HG02885 (cell line): ENCODE results near the gene PRAMEF4.
"Not testable (repeated sequence)": the region's sequence is repeated elsewhere in the genome, so short reads cannot be mapped to it uniquely, and the experiment has no call there.

Experiments
- ATAC-seq: cut with Tn5 transposase; IDR thresholded peaks from one replicate; pipeline ENCODE4 v1.9.1; 2021; ENCODE audit warnings: mild to moderate bottlenecking; ENCODE audit not compliant: unreplicated experiment, poor library complexity

The PRAMEF4 gene

GRCh38 chr1:12886101-12886500 is at the start of gene PRAMEF4:
TSS of gene PRAMEF4 (minus strand) at chr1:12886201. CDS start at chr1:12883394, 2,807 bp downstream.
- not testable (repeated sequence) for ATAC-seq

- ATAC-seq = not testable (repeated sequence)
Measured at GRCh38 chr1:12924368-12924767, 38.4 kb upstream of the PRAMEF4 start.

- not testable (repeated sequence) for ATAC-seq
Measured at GRCh38 chr1:12921749-12922148, 35.7 kb upstream of the PRAMEF4 start.

DNA sequence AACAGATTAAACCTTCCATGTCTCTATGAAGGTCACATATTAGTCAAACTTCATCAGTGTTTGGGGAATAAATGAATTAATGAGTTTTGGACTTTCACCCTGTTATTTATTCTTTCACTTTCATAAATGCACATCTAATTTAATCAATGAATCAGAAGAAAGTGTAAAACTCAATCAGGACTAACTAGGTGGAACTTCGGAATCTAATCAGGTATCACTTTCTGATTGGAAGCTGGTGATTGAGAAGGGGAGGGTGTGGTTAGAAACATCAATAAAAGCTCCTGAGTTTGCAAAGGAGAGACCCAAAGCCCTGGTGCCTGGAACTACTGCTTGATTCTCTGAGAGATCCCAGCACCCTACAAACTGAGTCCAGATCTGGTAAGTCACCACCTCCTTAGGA is 30.3 kb upstream of the PRAMEF4 start, which contains the start of gene PRAMEF7:
PRAMEF7 (plus strand) TSS at position 301 of the 400 bp plus-strand sequence. CDS start 1,083 bp downstream, outside the sequence.
- not testable (repeated sequence) for ATAC-seq

- ATAC-seq = not testable (repeated sequence)
Measured at GRCh38 chr1:12903793-12904572, 18.0 kb upstream of the PRAMEF4 start.

GRCh38 chr1:12899186-12899585 is 13.2 kb upstream of the PRAMEF4 start:
- ATAC-seq = not testable (repeated sequence)

DNA sequence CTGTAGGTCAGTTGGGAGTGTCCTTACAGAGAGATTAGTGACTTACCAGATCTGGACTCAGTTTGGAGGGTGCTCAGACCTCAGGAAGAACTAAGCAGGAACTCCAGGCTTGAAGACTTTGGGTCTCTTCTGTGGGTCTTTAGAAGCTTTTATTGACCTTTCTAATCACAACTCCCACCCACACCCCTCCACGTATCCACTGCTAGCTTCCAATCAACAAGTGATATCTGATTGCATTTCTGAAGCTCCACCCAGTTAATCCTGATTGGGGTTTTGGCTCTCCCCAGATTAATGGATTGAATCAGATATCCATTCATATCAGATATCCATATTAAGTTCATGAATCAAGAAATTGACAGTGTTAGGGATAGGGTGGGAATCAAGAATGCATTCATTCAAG is 12.2 kb upstream of the PRAMEF4 start, which contains the start of gene PRAMEF10:
PRAMEF10 (minus strand) TSS at position 101 of the 400 bp plus-strand sequence. CDS start 2,423 bp downstream, outside the sequence.
- not testable (repeated sequence) for ATAC-seq

GRCh38 chr1:12878453-12878852 is 7.5 kb downstream of the PRAMEF4 start:
- not testable (repeated sequence) for ATAC-seq

- not testable (repeated sequence) for ATAC-seq
Measured at GRCh38 chr1:12863131-12863880, 22.7 kb downstream of the PRAMEF4 start.

GRCh38 chr1:12856786-12857185 is 29.2 kb downstream of the PRAMEF4 start, which contains the start of gene PRAMEF2:
TSS of gene PRAMEF2 (plus strand) at chr1:12857086. CDS start at chr1:12859010, 1,924 bp downstream.
- not testable (repeated sequence) for ATAC-seq

DNA sequence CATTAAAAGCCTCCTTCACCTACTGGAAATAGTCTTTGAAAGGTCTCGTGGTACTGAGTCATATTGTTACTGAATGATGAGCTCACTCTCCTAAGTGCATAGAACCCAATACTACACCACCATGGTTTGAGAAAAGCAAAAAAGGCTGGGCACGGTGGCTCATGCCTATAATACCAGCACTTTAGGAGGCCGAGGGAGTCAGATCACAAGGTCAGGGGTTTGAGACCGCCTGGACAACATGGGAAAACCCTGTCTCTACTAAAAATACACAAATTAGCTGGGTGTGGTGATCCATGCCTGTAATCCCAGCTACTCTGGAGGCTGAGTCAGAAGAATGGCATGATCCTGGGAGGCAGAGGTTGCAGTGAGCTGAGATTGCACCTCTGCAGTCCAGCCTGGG is 34.2 kb downstream of the PRAMEF4 start:
- ATAC-seq = no peak

DNA sequence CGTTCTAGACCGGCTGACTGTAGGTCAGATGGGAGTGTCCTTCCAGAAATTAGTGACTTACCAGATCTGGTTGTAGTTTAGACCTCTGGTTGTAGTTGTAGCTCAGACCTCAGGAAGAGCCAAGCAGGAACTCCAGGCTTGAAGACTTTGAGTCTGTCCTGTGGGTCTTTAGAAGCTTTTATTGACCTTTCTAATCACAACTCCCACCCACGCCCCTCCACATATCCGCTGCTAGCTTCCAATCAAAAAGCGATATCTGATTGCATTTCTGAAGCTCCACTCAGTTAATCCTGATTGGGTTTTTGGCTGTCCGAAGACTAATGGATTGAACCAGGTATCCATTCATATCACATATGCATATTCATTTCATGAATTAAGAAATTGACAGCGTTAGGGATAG is 37.4 kb downstream of the PRAMEF4 start, which contains the start of gene HNRNPCL1:
HNRNPCL1 (minus strand) TSS at position 101 of the 400 bp plus-strand sequence. CDS start 431 bp downstream, outside the sequence.
- ATAC-seq = not testable (repeated sequence)

- ATAC-seq = not testable (repeated sequence)
Measured at GRCh38 chr1:12833251-12833650, 52.8 kb downstream of the PRAMEF4 start.

DNA sequence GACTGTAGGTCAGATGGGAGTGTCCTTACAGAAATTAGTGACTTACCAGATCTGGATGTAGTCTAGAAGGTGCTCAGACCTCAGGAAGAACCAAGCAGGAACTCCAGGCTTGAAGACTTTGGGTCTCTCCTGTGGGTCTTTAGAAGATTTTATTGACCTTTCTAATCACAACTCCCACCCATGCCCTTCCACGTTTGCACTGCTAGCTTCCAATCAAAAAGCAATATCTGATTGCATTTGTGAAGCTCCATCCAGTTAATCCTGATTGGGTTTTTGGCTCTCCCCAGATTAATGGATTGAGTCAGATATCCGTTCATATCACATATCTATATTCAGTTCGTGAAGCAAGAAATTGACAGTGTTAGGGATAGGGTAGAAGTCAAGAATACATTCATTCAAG is 54.7 kb downstream of the PRAMEF4 start, which contains the start of gene PRAMEF11:
PRAMEF11 (minus strand) TSS at position 101 of the 400 bp plus-strand sequence. CDS start 2,621 bp downstream, outside the sequence.
- ATAC-seq = not testable (repeated sequence)
